ENCODE measurements around the gene PRKG1.

- no peak for TF ChIP-seq CTCF (optimal IDR thresholded peaks at IDR 0.05 in 1 of 3, IDR thresholded peaks at IDR 0.05 in 1 of 3, conservative IDR thresholded peaks at IDR 0.05 in 1 of 3; ENCODE audit: extremely low read depth in 1 of 3, insufficient read depth in 2 of 3, low read length in 3 of 3)
- TF ChIP-seq EZH2 (IDR thresholded peaks at IDR 0.05; ENCODE audit: low read length), result no peak
Observed at GRCh38 chr10:52135101-52135500, 1060.8 kb downstream of the PRKG1 start.

Data from keratinocyte (primary cell).